GM20431 (cell line): ENCODE measurements around the gene ARID4B.
"Not testable (repeated sequence)": the region's sequence is repeated elsewhere in the genome, so short reads cannot be mapped to it uniquely, and the experiment has no call there.

Experiments
- in situ Hi-C: fragments of 300-500 bp; cut with MseI, MboI; formaldehyde crosslinking; loops from one replicate; pipeline ENCODE4 v1.15.0; 2020; ENCODE audit warnings: low sequenced_read_pairs; ENCODE audit not compliant: unreplicated experiment

ARID4B gene

DNA sequence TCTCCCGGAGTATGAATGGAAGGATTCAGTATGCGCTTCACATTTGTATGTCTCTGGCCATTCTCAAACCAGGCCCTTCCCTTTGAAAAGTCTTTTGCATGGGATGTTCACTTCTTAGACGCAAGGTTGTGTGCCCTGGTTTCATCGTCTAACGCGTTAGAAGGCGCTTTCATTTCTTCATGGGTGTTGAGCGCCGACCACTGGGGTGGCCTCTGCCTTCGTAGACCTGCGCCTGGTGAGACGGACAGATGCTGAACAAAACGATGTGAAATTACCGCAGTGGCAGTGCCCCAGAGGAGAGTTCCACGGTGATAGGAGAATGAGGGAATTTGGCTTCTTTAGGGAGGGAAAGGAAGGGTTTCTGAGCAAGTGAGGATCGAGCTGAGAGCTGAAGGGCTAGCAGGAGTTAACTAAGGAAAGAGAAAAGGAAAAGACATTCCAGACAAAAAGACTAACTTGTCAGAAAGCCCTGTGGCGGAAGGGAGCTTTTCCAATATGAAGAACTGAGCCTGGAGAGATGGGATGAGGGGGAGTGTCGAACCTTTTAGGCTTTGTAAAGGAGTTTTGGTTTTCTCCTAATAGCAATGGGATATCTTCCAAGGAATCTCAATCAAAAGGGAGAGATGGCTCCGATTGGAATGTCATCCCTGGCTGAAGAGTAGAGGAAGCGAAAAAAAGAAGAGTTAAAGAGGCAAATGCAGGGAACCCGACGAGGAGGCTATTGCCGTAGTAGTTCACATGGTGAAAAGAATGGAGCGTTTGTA lies 1.3 kb upstream of the ARID4B start:
- in situ Hi-C loops, result no loop called here

- in situ Hi-C loops, result no loop called here
Measured at GRCh38 chr1:235328271-235329138, 526 bp upstream of the ARID4B start, which contains the start of gene GGPS1. TSS of gene GGPS1 (plus strand) at chr1:235328570. CDS start at chr1:235335265, 6,695 bp downstream.

DNA sequence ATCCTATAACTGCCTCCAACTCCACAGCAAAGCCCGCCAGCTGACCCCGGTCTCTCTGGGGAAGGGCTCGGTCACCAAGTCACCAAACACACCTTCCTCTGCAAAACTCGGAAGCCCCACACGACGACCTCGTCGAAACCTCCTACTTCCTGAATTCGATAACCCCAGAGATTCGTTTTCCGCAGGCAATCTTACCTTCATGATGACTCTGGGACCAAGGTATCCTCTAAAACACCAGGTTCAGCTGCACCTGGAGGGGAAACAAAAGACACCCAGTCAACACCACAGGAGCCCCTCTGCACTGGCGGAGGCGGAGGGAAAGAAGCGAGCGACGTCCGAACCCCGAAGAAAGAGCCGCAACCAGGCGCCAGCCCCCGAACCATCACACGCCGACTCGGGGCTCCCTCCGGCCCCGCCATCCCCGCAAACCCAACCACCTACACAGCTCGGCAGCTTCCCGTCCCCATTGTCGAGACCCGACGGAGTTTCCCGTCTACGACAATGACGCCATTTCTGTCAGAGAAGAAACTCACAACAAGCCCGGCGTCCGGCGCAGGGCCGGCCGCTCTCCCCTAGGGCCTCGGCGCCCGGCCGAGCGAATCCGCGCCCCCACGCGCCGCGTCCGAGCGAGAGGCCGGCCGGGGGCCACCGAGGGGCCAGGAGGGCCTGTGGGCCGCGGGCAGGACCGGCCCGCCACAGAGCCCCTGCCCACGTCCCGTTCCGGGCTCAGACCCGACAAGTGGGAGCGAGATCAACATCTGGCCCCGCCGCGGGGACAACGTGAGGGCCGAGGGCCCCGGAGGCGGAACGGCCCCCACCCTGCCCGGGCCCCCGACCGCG lies 1.0 kb downstream of the ARID4B start:
- in situ Hi-C loops, result no loop called here

DNA sequence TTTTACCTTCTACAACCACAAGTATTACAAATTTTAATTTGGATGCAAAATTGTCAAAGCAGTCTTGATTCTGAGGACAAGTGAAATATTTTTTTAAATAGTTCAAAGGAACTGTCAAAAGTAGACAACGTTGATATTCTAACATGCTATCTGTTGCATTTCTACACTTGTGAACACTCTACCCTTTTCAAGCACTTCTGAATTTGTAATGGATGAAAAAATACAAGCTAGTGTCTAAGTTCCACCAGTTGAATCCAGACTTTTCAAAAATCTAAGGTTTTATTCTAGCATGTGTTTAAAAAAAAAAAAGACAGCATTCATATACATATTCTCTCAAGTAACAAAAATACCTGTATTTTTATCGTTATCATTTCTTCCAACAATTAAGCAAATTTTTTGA lies 2.1 kb downstream of the ARID4B start:
- in situ Hi-C loops, result no loop called here

DNA sequence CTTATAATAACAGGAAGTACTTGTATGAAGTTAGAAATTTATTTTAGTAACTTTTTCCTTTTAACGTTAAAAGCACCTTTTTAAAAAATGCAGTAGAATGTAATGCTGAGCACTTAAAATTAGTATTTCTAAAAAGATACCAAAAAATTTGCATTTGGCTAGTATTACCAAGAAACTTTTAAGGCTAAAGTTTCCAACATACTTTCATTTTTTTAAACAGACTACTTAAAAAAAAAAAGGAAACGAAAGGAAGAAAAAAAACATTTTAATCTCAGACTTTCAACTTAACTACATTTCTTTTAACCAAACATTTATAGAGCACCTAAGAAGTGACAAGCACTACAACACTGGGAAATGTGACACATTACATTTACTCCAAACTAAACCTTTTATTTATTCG lies 2.8 kb downstream of the ARID4B start:
- in situ Hi-C loops, result no loop called here

- in situ Hi-C loops, result no loop called here
Measured at GRCh38 chr1:235324296-235324695, 3.7 kb downstream of the ARID4B start.

- in situ Hi-C loops, result no loop called here
Measured at GRCh38 chr1:235320521-235321179, 7.3 kb downstream of the ARID4B start.

- in situ Hi-C loops, result no loop called here
Measured at GRCh38 chr1:235319255-235319654, 8.7 kb downstream of the ARID4B start.

GRCh38 chr1:235317168-235317567 lies 10.8 kb downstream of the ARID4B start:
- in situ Hi-C loops, result no loop called here

GRCh38 chr1:235315735-235316134 lies 12.2 kb downstream of the ARID4B start:
- in situ Hi-C loops, result no loop called here

- in situ Hi-C loops, result no loop called here
Measured at GRCh38 chr1:235315173-235315572, 12.8 kb downstream of the ARID4B start.

- in situ Hi-C loops, result no loop called here
Measured at GRCh38 chr1:235313931-235314678, 13.9 kb downstream of the ARID4B start.

GRCh38 chr1:235313262-235313661 lies 14.7 kb downstream of the ARID4B start:
- in situ Hi-C loops, result no loop called here

GRCh38 chr1:235309206-235309605 lies 18.8 kb downstream of the ARID4B start:
- in situ Hi-C loops, result not testable (repeated sequence)

- in situ Hi-C loops, result no loop called here
Measured at GRCh38 chr1:235307158-235308124, 20.5 kb downstream of the ARID4B start.

GRCh38 chr1:235304549-235305451 lies 23.2 kb downstream of the ARID4B start:
- in situ Hi-C loops, result no loop called here

- in situ Hi-C loops, result no loop called here
Measured at GRCh38 chr1:235302143-235302542, 25.8 kb downstream of the ARID4B start.
